SK-N-SH (cell line): ENCODE data around the gene CENPVL1.

Source experiments
- MXI1 ChIP-seq: IDR thresholded peaks from 2 replicates; pipeline ENCODE4 v1.6.1; 2012; ENCODE audit warnings: mild to moderate bottlenecking, low read depth, low read length, improper control_type of control experiment
- TF ChIP-seq, protein P1 (sequence below): fragments of 200-600 bp; sonication (generic); IDR thresholded peaks from 2 replicates; pipeline ENCODE4 v1.6.1; 2017; ENCODE audit warnings: antibody characterized with exemption, mild to moderate bottlenecking, moderate library complexity

- TF ChIP-seq, protein P1, sequence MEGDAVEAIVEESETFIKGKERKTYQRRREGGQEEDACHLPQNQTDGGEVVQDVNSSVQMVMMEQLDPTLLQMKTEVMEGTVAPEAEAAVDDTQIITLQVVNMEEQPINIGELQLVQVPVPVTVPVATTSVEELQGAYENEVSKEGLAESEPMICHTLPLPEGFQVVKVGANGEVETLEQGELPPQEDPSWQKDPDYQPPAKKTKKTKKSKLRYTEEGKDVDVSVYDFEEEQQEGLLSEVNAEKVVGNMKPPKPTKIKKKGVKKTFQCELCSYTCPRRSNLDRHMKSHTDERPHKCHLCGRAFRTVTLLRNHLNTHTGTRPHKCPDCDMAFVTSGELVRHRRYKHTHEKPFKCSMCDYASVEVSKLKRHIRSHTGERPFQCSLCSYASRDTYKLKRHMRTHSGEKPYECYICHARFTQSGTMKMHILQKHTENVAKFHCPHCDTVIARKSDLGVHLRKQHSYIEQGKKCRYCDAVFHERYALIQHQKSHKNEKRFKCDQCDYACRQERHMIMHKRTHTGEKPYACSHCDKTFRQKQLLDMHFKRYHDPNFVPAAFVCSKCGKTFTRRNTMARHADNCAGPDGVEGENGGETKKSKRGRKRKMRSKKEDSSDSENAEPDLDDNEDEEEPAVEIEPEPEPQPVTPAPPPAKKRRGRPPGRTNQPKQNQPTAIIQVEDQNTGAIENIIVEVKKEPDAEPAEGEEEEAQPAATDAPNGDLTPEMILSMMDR, result no peak
- TF ChIP-seq MXI1, result no peak
These were observed 33.1 kb downstream of the CENPVL1 start, which contains the start of gene GSPT2 for GRCh38 chrX:51743179-51743957.
